ENCODE results near the gene PIH1D2.

DNA sequence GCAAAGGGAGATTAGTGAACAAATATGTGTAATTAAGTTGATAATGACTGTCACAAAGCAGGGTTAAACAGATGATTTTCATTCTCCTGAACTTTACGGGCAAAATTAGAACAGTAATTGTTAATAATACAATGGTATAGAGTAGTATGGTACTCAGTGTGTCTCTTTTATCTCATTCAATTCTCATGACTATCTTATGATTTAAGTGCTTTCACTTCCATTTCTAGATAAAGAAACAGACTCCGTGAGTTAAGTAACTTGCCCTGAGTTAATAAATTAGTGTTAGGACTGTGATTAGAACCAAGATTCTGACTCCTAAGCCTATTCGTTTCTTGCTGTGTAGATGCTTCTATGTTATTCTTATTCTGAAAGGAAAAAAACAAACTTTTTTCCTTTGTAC is 22.0 kb downstream of the PIH1D2 start:
- TF ChIP-seq POLR2AphosphoS5 (IDR thresholded peaks at IDR 0.05; ENCODE audit: low read depth, low read length): no peak
- TF ChIP-seq POLR2A (IDR thresholded peaks at IDR 0.05; ENCODE audit: low read depth, low read length): no peak
